ENCODE data around the gene KCNK6.

Gene KCNK6

DNA sequence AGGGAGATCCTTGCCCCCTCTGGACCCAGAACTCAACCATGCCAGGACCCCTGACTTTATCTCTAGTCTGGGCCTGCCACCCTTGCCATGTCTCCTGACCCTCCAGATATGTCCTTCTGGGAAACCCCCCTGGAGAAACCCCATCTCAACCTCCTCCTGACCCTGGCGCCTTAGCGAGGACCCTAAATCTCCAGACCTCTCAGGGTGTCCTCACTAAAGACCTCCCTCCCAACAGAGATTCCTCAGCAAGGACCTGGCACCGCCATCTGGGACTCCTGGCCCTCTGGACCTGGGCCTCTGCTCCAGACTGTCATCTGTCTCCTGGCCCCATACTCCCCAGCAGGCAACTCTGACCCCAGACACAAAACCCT, 1.3 kb downstream of the KCNK6 start:
- H3K4me3 ChIP-seq (replicated peaks; ENCODE audit: low read depth, low read length) = no peak overlapping the region

DNA sequence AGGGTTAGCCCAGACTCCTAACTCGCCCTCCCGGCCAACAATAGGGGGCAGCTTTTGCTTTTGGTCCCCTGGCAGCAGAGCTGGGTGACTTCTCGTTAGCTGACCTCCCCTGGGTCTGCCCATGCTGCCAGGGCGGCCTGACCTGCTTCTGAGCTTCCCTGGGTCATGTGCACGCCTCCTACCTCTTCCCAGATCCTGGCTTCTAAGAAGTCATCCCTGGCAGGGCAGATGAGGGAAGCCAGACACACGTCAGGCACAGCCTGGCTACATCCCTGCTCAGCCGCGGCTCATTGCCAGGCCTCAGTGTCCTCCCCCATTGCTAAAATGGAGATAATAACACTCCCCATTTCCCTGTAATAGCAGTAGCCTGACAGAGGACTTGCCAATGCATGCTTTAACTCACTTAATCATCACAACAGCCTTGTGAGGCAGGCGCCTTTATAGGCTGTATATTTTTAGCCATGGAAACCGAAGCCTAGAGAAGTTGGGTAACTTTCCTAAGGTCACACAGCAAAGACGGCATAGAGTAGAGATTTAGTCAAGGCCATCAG, 2.1 kb downstream of the KCNK6 start:
- Histone ChIP-seq H3K4me3 (replicated peaks; ENCODE audit: low read depth, low read length) (no peak overlapping the region), H3K36me3 (ENCODE audit: control insufficient read depth, insufficient read depth, low read length) (no peaks in the 10 kb centered on the region), H3K27me3 (replicated peaks; ENCODE audit: control insufficient read depth, insufficient read depth, low read length) (no peaks in the 10 kb centered on the region; the same call in 1 of the 2 replicates)
- no peak for DNase-seq (ENCODE audit: extremely low read depth, insufficient read length)
- TF ChIP-seq, protein P1, sequence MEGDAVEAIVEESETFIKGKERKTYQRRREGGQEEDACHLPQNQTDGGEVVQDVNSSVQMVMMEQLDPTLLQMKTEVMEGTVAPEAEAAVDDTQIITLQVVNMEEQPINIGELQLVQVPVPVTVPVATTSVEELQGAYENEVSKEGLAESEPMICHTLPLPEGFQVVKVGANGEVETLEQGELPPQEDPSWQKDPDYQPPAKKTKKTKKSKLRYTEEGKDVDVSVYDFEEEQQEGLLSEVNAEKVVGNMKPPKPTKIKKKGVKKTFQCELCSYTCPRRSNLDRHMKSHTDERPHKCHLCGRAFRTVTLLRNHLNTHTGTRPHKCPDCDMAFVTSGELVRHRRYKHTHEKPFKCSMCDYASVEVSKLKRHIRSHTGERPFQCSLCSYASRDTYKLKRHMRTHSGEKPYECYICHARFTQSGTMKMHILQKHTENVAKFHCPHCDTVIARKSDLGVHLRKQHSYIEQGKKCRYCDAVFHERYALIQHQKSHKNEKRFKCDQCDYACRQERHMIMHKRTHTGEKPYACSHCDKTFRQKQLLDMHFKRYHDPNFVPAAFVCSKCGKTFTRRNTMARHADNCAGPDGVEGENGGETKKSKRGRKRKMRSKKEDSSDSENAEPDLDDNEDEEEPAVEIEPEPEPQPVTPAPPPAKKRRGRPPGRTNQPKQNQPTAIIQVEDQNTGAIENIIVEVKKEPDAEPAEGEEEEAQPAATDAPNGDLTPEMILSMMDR (IDR thresholded peaks at IDR 0.05; ENCODE audit: insufficient read depth, low read length, poor library complexity, severe bottlenecking) = peak; percentile 1

More for the DNA sequence above, 1.3 kb downstream of the KCNK6 start:
- Histone ChIP-seq H3K27me3 (replicated peaks; ENCODE audit: control insufficient read depth, insufficient read depth, low read length) (no peaks in the 10 kb centered on the region; the same call in 1 of the 2 replicates), H3K36me3 (ENCODE audit: control insufficient read depth, insufficient read depth, low read length) (no peaks in the 10 kb centered on the region)
- no peak for DNase-seq (ENCODE audit: extremely low read depth, insufficient read length)
- TF ChIP-seq, protein P1 (IDR thresholded peaks at IDR 0.05; ENCODE audit: insufficient read depth, low read length, poor library complexity, severe bottlenecking) = no peak

DNA sequence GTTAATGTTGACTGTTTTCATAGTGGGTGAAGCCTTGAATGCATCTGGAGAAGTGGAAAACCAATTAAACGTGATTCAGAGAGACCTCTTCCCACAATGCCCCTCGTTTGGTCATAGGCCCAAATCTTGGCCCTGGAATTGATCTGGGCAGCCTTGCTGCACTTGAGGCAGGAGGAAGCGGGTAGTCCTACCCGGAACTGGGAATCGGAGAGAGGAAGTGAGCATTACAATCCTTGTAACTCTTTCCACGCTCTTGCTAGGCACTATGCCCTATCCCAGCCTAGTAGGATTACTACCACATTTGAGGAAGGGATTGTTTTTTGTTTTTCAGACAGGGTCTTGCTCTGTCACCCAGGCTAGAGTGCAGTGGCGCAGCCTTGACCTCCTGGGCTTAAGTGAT, 3.6 kb downstream of the KCNK6 start:
- no peaks in the 10 kb centered on the region for H3K36me3 ChIP-seq (ENCODE audit: control insufficient read depth, insufficient read depth, low read length)
- TF ChIP-seq, protein P1 (IDR thresholded peaks at IDR 0.05; ENCODE audit: insufficient read depth, low read length, poor library complexity, severe bottlenecking) = no peak
- no peak for DNase-seq (ENCODE audit: extremely low read depth, insufficient read length)
- no peaks in the 10 kb centered on the region; the same call in 1 of the 2 replicates for H3K27me3 ChIP-seq (replicated peaks; ENCODE audit: control insufficient read depth, insufficient read depth, low read length)
- no peak overlapping the region for H3K4me3 ChIP-seq (replicated peaks; ENCODE audit: low read depth, low read length)

DNA sequence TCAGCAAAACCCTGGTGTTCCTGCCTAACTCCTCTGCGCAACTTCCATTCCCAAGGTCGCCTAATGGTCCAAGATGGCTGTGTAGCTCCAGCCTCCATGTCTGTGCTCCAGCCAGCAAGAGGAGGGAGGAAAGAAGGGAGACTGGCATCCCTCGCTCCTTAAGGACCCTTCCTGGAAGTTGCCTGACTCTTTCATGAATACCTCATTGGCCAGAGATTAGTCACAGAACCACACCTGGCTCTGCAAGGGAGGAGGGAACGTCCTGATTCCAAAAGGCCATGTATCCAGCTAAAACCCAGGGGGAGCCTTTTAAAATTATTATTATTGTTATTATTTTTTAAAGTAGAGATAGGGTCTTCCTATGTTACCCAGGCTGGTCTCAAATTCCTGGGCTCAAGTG, 4.8 kb downstream of the KCNK6 start:
- TF ChIP-seq, protein P1 (IDR thresholded peaks at IDR 0.05; ENCODE audit: insufficient read depth, low read length, poor library complexity, severe bottlenecking) = no peak
- DNase-seq (ENCODE audit: extremely low read depth, insufficient read length) = no peak
- Histone ChIP-seq H3K4me3 (replicated peaks; ENCODE audit: low read depth, low read length) (no peak overlapping the region), H3K36me3 (ENCODE audit: control insufficient read depth, insufficient read depth, low read length) (no peaks in the 10 kb centered on the region), H3K27me3 (replicated peaks; ENCODE audit: control insufficient read depth, insufficient read depth, low read length) (no peaks in the 10 kb centered on the region; the same call in 1 of the 2 replicates)

DNA sequence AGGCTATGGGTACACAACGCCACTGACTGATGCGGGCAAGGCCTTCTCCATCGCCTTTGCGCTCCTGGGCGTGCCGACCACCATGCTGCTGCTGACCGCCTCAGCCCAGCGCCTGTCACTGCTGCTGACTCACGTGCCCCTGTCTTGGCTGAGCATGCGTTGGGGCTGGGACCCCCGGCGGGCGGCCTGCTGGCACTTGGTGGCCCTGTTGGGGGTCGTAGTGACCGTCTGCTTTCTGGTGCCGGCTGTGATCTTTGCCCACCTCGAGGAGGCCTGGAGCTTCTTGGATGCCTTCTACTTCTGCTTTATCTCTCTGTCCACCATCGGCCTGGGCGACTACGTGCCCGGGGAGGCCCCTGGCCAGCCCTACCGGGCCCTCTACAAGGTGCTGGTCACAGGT, 6.9 kb downstream of the KCNK6 start:
- TF ChIP-seq, protein P1 (IDR thresholded peaks at IDR 0.05; ENCODE audit: insufficient read depth, low read length, poor library complexity, severe bottlenecking) = no peak
- no peak for DNase-seq (ENCODE audit: extremely low read depth, insufficient read length)
- no peak overlapping the region for H3K4me3 ChIP-seq (replicated peaks; ENCODE audit: low read depth, low read length)
- H3K36me3 ChIP-seq (ENCODE audit: control insufficient read depth, insufficient read depth, low read length) = no peaks in the 10 kb centered on the region
- no peaks in the 10 kb centered on the region for H3K27me3 ChIP-seq (replicated peaks; ENCODE audit: control insufficient read depth, insufficient read depth, low read length)

DNA sequence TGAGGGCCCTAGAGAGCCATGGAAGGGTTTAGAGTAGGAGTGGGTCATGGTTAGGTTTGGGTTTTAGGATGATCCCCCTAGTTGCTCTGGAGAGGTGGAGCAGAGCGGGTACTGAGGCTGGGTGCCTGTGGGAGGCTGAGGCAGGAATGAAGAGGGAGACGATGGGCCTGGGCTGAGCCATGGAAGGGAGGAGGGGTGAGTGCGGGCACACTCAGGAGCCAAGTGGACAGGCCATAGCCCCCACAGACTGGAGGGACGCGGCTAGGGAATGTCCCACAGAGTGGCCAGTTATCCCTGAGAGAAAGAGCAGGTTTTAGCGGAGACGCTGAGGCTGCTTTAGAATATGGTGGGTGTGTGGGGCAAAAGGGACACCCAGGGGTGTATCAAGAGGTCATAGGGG, 10.0 kb downstream of the KCNK6 start:
- TF ChIP-seq, protein P1 (IDR thresholded peaks at IDR 0.05; ENCODE audit: insufficient read depth, low read length, poor library complexity, severe bottlenecking) = no peak
- Histone ChIP-seq H3K36me3 (ENCODE audit: control insufficient read depth, insufficient read depth, low read length) (no peaks in the 10 kb centered on the region), H3K4me3 (replicated peaks; ENCODE audit: low read depth, low read length) (no peak overlapping the region), H3K27me3 (replicated peaks; ENCODE audit: control insufficient read depth, insufficient read depth, low read length) (no peaks in the 10 kb centered on the region)
- no peak for DNase-seq (ENCODE audit: extremely low read depth, insufficient read length)

All from GM06990 (cell line).